Globus pallidus (tissue), 1 donor: ENCODE results near the gene CCDC93.

Experiments
- DNase-seq: peaks from one replicate; pipeline ENCODE4 v3.0.0-alpha.2; 2015; ENCODE audit warnings: low spot score

CCDC93 gene

GRCh38 chr2:117888897-117889296 lies 125.0 kb downstream of the CCDC93 start:
- no peak for DNase-seq

- DNase-seq, result no peak
Observed at GRCh38 chr2:117885308-117885707, 128.6 kb downstream of the CCDC93 start.

DNA sequence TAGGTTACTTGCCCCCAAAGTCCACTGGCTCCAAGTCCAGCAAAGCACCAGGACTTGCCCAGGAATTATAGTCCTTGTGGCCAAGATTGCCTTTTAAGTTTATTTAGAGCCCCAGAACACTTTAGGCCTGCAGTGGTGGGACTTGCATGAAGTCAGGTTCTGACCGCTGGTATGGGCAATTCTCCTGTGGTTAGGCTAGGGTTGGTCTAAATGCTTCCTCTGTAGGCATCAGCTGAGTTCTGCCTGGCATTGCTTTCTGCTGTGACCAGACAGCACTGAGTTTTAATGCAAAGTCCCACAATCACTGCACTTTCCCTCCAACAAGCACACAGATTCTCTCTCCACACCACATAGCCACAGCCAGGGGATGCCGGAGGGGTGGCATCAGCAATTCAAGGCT lies 134.9 kb downstream of the CCDC93 start:
- DNase-seq, result no peak

DNA sequence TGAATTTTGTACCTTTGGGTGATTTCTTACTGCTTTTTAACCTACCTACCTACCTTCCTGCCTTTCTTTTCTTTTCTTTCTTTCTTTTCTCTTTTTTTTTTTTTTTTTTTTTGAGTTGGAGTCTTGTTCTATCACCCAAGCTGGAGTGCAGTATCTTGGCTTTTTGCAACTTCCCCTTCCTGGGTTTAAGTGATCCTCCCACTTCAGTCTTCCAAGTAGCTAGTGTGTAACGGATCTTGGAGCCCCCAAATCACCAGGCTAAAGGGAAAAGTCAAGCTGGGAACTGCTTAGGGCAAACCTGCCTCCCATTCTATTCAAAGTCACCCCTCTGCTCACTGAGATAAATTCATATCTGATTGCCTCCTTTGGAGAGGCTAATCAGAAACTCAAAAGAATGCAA lies 138.1 kb downstream of the CCDC93 start:
- no peak for DNase-seq
